NCI-H2196 (cell line): ENCODE results near the gene ZNF483.
"Not testable (repeated sequence)": the region's sequence is repeated elsewhere in the genome, so short reads cannot be mapped to it uniquely, and the experiment has no call there.

Experiments
- DNase-seq: peaks from one replicate; lab custom pipeline; 2025; ENCODE audit not compliant: unreplicated experiment; lab: John Stamatoyannopoulos, UW

The ZNF483 gene

GRCh38 chr9:111525056-111525977 is at the start of gene ZNF483:
Gene ZNF483 (plus strand): TSS chr9:111525179. CDS start chr9:111527396, 2,217 bp downstream.
- peak; percentile 91 for DNase-seq

- no peak for DNase-seq
These were observed 49.8 kb upstream of the ZNF483 start for GRCh38 chr9:111475195-111475594.

GRCh38 chr9:111477677-111478076 is 47.3 kb upstream of the ZNF483 start:
- no peak for DNase-seq

- peak; percentile 46 for DNase-seq
These were observed 42.9 kb upstream of the ZNF483 start for GRCh38 chr9:111481885-111482636.

GRCh38 chr9:111482694-111483438 is 42.1 kb upstream of the ZNF483 start:
- peak; percentile 51 for DNase-seq

- DNase-seq = peak; percentile 51
These were observed 41.5 kb upstream of the ZNF483 start for GRCh38 chr9:111483439-111483857.

- DNase-seq = peak; percentile 71
These were observed 41.0 kb upstream of the ZNF483 start, which contains the start of gene ECPAS for GRCh38 chr9:111483858-111484571. Gene ECPAS (minus strand): TSS chr9:111484383. CDS start chr9:111472918, 11,465 bp downstream.

- no peak for DNase-seq
These were observed 40.4 kb upstream of the ZNF483 start for GRCh38 chr9:111484572-111484894.

GRCh38 chr9:111497196-111497595 is 27.8 kb upstream of the ZNF483 start:
- DNase-seq = not testable (repeated sequence)

GRCh38 chr9:111501005-111501562 is 23.9 kb upstream of the ZNF483 start:
- DNase-seq = no peak

- no peak for DNase-seq
These were observed 23.3 kb upstream of the ZNF483 start for GRCh38 chr9:111501648-111502047.

- no peak for DNase-seq
These were observed 22.5 kb upstream of the ZNF483 start for GRCh38 chr9:111502506-111502905.

- not testable (repeated sequence) for DNase-seq
These were observed 13.4 kb upstream of the ZNF483 start for GRCh38 chr9:111511581-111511980.

GRCh38 chr9:111514967-111515366 is 10.0 kb upstream of the ZNF483 start:
- no peak for DNase-seq

- no peak for DNase-seq
These were observed 8.9 kb upstream of the ZNF483 start for GRCh38 chr9:111516061-111516465.

GRCh38 chr9:111524731-111525055 is 286 bp upstream of the ZNF483 start:
- DNase-seq = no peak

- DNase-seq = no peak
These were observed 2.4 kb downstream of the ZNF483 start for GRCh38 chr9:111527347-111527746.

- DNase-seq = no peak
These were observed 4.8 kb downstream of the ZNF483 start for GRCh38 chr9:111529787-111530186.

GRCh38 chr9:111531716-111532115 is 6.7 kb downstream of the ZNF483 start:
- DNase-seq = no peak

GRCh38 chr9:111533099-111533790 is 8.3 kb downstream of the ZNF483 start:
- no peak for DNase-seq
